Measurements from ENCODE around the gene GLRX2.

GRCh38 chr1:193059282-193060114, 45.7 kb downstream of the GLRX2 start, which contains the start of the genes RO60 and UCHL5:
- TF ChIP-seq CTCF (conservative IDR thresholded peaks at IDR 0.05; ENCODE audit: low read depth, low read length) = no peak; the same call in 1 of the 2 replicates
- TF ChIP-seq EZH2 (IDR thresholded peaks at IDR 0.05; ENCODE audit: borderline replicate concordance, low read depth, low read length, poor library complexity, severe bottlenecking) = no peak
